Neuronal stem cell (in vitro differentiated cells): Measurements from ENCODE around the gene EBI3.

ENCODE experiments used
- DNase-seq: peaks from one replicate; pipeline ENCODE4 v3.0.0-alpha.2; 2013; ENCODE audit warnings: low spot score
- H2AFZ ChIP-seq: one replicate; pipeline ENCODE4 v1.6.1; 2013; ENCODE audit warnings: mild to moderate bottlenecking, low read length, inconsistent platforms
- H2AK5ac ChIP-seq: 2 replicates; pipeline ENCODE4 v1.6.1; 2013; ENCODE audit warnings: low read depth, mild to moderate bottlenecking, inconsistent platforms, low read length, moderate library complexity, mixed read lengths
- H2BK120ac ChIP-seq: 2 replicates; pipeline ENCODE4 v1.6.1; 2013; ENCODE audit warnings: low read depth, mild to moderate bottlenecking, inconsistent platforms, low read length, moderate library complexity, mixed read lengths
- H2BK12ac ChIP-seq: one replicate; pipeline ENCODE4 v1.6.1; 2013; ENCODE audit warnings: low read length, inconsistent platforms
- H2BK15ac ChIP-seq: 2 replicates; pipeline ENCODE4 v1.6.1; 2013; ENCODE audit warnings: mild to moderate bottlenecking, low read length, inconsistent platforms, mixed read lengths
- H2BK5ac ChIP-seq: one replicate; pipeline ENCODE4 v1.6.1; 2013; ENCODE audit warnings: inconsistent platforms, mild to moderate bottlenecking, low read length, moderate library complexity
- H3K14ac ChIP-seq: one replicate; pipeline ENCODE4 v1.6.1; 2013; ENCODE audit warnings: low read length, inconsistent platforms
- H3K18ac ChIP-seq: 2 replicates; pipeline ENCODE4 v1.6.1; 2013; ENCODE audit warnings: low read length, inconsistent platforms
- H3K23ac ChIP-seq: 2 replicates; pipeline ENCODE4 v1.6.1; 2013; ENCODE audit warnings: low read depth, mild to moderate bottlenecking, mixed read lengths, low read length, inconsistent platforms; ENCODE audit not compliant: poor library complexity
- H3K27ac ChIP-seq: replicated peaks from 3 replicates; pipeline ENCODE4 v1.5.1; 2013; ENCODE audit warnings: low read length, inconsistent platforms
- H3K27me3 ChIP-seq, 3 experiments: 2 replicates each; pipeline ENCODE4 v1.6.1; 2013; ENCODE audit warnings: low read length in 3 of 3, mild to moderate bottlenecking in 2 of 3, inconsistent platforms in 1 of 3, low read depth in 1 of 3, mixed read lengths in 1 of 3, moderate library complexity in 1 of 3; ENCODE audit not compliant: control insufficient read depth in 3 of 3, insufficient read depth in 3 of 3
- H3K36me3 ChIP-seq, 2 donors: replicated peaks in 1 of 2; 2 replicates each; pipeline ENCODE4 v1.6.1; 2013; ENCODE audit warnings: low read length in 2 of 2; ENCODE audit not compliant: control insufficient read depth in 2 of 2, insufficient read depth in 2 of 2
- H3K4ac ChIP-seq: 2 replicates; pipeline ENCODE4 v1.6.1; 2013; ENCODE audit warnings: inconsistent platforms, mild to moderate bottlenecking, low read length, moderate library complexity
- H3K4me1 ChIP-seq, 2 donors: 1 replicate in 1 of 2; 2 replicates in 1 of 2; pipeline ENCODE4 v1.6.1; 2013; ENCODE audit warnings: low read length in 2 of 2, low read depth in 1 of 2; ENCODE audit not compliant: control insufficient read depth in 2 of 2, insufficient read depth in 1 of 2
- H3K4me2 ChIP-seq: one replicate; pipeline ENCODE4 v1.6.1; 2013; ENCODE audit warnings: mild to moderate bottlenecking, low read length, inconsistent platforms; ENCODE audit not compliant: insufficient read depth, poor library complexity, severe bottlenecking
- H3K4me3 ChIP-seq, 2 donors: 2 replicates each; pipeline ENCODE4 v1.5.1; 2013; ENCODE audit warnings: low read length in 2 of 2, mild to moderate bottlenecking in 2 of 2, inconsistent platforms in 1 of 2, moderate library complexity in 1 of 2
- H3K79me1 ChIP-seq: one replicate; pipeline ENCODE4 v1.6.1; 2013; ENCODE audit warnings: low read depth, mild to moderate bottlenecking, inconsistent platforms, low read length, moderate library complexity
- H3K9ac ChIP-seq: one replicate; pipeline ENCODE4 v1.6.1; 2013; ENCODE audit warnings: mild to moderate bottlenecking, low read depth, low read length, inconsistent platforms; ENCODE audit not compliant: poor library complexity
- H3K9me3 ChIP-seq, 2 donors: replicated peaks in 1 of 2; 2 replicates each; pipeline versions ENCODE3 to v1.6.1; 2013; ENCODE audit warnings: low read length in 2 of 2, mild to moderate bottlenecking in 2 of 2, inconsistent platforms in 1 of 2, low read depth in 1 of 2, mixed read lengths in 1 of 2, moderate library complexity in 1 of 2; ENCODE audit not compliant: control insufficient read depth in 2 of 2, insufficient read depth in 1 of 2
- H4K8ac ChIP-seq: one replicate; pipeline ENCODE4 v1.6.1; 2013; ENCODE audit warnings: low read depth, mild to moderate bottlenecking, inconsistent platforms, low read length, moderate library complexity
- H4K91ac ChIP-seq: one replicate; pipeline ENCODE4 v1.6.1; 2013; ENCODE audit warnings: low read length, low read depth, mild to moderate bottlenecking, inconsistent platforms; ENCODE audit not compliant: poor library complexity
- WGBS, 2 donors: extraction: QIAGEN DNeasy Blood & Tissue Kit; methylation state at CpG; one replicate each; pipeline ENCODE4 v1.1.7; 2013; ENCODE audit warnings: missing lambda C conversion rate in 2 of 2, mixed read lengths in 1 of 2; ENCODE audit not compliant: insufficient read length in 2 of 2, insufficient replicate concordance in 1 of 2; ENCODE audit errors: extremely low coverage in 2 of 2; 5-methylcytosine and 5-hydroxymethylcytosine counted together

The EBI3 gene

DNA sequence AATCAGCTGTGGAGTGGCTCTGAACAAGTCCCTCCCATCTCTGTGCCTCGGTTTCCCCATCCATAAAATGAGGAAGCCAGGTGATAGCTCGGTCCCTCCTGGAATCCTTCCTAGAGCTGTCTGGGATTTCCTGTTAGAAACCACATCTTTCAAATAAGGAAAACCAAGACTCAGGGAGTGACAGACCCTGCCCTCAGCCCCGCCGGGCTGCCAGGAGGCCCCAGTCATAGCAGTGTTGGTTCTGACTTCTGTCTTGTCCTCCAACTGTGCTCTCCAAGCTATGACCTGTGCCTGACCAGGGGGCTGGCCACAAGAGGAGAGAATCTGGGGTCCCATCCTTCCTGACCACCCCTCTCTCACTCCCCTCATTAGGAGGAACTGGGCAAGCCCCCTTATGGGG lies 48.7 kb downstream of the EBI3 start:
- Histone ChIP-seq H2AFZ (peak overlapping the region; percentile 85), H2BK15ac (no peak overlapping the region), H3K36me3 (peaks cover 0 to 5% of the 10 kb centered on the region in 2 donors), H3K4me2 (no peak overlapping the region), H2BK12ac (no peak overlapping the region), H3K79me1 (no peaks in the 10 kb centered on the region), H2BK120ac (no peak overlapping the region), H3K4ac (no peak overlapping the region), H3K14ac (peak overlapping the region; percentile 56), H4K91ac (no peak overlapping the region), H3K27ac (no peak overlapping the region), H3K4me1 (peaks cover 3 to 14% of the 10 kb centered on the region in 2 donors), H3K23ac (no peak overlapping the region), H3K9ac (no peak overlapping the region), H3K27me3 (peaks cover 0 to 44% (median 12%) of the 10 kb centered on the region in 3 experiments), H2BK5ac (no peak overlapping the region), H3K9me3 (no peaks in the 10 kb centered on the region), H3K4me3 (peak overlapping the region in 1 of 2 donors; percentile 65), H4K8ac (no peak overlapping the region), H2AK5ac (no peak overlapping the region), H3K18ac (peak overlapping the region; percentile 76)
- WGBS, 2 donors = no CpG with 5 or more reads among the region's 4 CpGs
- DNase-seq = no peak

DNA sequence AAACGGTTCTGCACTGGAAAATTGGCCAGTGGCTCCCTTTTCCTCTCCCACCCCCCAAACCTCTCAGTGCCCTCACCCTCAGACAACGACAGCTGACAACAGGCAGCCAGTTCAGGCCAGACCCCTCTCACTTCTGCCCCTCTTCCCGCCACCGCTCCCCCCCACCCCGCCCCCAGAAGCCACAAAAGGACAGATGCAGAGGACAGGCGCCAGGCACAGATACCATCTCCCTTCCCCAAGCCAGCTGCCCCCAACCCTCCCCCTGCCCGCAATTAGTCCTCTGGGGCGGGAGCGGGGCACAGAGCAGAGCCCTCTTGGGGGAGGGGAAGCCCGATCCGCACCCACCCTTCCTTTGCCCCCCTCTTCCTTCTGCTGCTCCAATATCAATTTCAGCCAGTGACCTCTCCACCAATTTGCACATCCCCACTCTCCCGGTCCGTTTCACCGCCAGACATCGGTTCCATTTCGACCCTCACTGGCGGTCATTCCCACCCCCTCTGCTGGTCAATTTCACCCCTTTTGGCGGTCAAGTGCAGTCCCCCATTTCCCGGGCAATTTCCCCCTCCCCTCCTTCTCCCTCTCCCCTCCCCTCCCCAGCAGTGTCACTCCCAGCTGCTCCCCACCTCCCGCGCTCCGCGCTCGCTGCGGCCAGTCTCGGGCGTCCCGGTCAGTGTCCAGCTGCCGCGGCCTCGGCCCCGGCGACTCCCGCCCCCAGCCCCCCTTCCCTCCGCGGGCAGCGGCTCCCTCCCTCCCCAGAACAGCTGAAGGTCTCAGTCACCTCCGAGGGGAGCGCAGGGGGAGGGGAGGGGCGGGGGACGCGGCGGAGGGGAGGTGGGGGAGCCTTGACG lies 49.3 kb downstream of the EBI3 start, which contains the start of gene SHD:
TSS of gene SHD (plus strand) at position 848 of the 848 bp plus-strand sequence. CDS start 798 bp downstream, outside the sequence.
- Histone ChIP-seq H3K79me1 (no peaks in the 10 kb centered on the region), H3K4me2 (peak within 1 kb of the TSS; percentile 71), H3K4me3 (peak within 1 kb of the TSS; percentile 65 to 69), H2BK12ac (no peak within 1 kb of the TSS), H3K36me3 (peaks cover 0 to 8% of the 10 kb centered on the region in 2 donors), H3K18ac (peak within 1 kb of the TSS; percentile 87), H2BK120ac (peak within 1 kb of the TSS; percentile 87), H3K4ac (no peak within 1 kb of the TSS), H3K14ac (peak within 1 kb of the TSS; percentile 56), H2AFZ (peak within 1 kb of the TSS; percentile 85), H4K8ac (no peak within 1 kb of the TSS), H3K9ac (peak within 1 kb of the TSS; percentile 77), H3K27me3 (peaks cover 0 to 45% (median 12%) of the 10 kb centered on the region in 3 experiments), H3K23ac (no peak within 1 kb of the TSS), H3K9me3 (no peaks in the 10 kb centered on the region), H3K27ac (no peak within 1 kb of the TSS), H2BK15ac (peak within 1 kb of the TSS; percentile 58), H3K4me1 (peaks cover 3 to 14% of the 10 kb centered on the region in 2 donors), H4K91ac (no peak within 1 kb of the TSS), H2AK5ac (peak within 1 kb of the TSS; percentile 92), H2BK5ac (no peak within 1 kb of the TSS)
- WGBS, 2 donors = no CpG with 5 or more reads among the region's 44 CpGs
- no peak for DNase-seq

DNA sequence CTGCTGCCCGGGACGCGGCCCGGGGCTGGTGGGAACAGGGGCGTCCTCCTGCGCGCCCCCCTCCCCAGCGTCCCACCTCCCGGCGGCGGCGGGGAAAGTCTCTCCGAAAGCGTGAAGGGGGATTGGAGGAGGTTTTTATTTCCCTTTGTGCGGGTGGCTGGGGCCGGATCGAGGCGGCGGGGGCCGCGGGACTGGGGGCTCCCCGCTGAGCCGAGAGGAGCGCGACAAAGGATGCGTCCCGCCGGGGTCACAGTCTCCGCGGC lies 49.9 kb downstream of the EBI3 start:
- H3K27me3 ChIP-seq = peaks cover 0 to 45% (median 12%) of the 10 kb centered on the region in 3 experiments

More for the DNA sequence above, 49.9 kb downstream of the EBI3 start:
- Histone ChIP-seq H3K23ac (no peak overlapping the region), H2AK5ac (no peak overlapping the region), H4K8ac (no peak overlapping the region), H3K9me3 (no peaks in the 10 kb centered on the region), H3K4me1 (peaks cover 3 to 14% of the 10 kb centered on the region in 2 donors), H3K9ac (no peak overlapping the region), H3K36me3 (peaks cover 0 to 9% of the 10 kb centered on the region in 2 donors), H3K4me2 (peak overlapping the region; percentile 71), H3K4me3 (peak overlapping the region; percentile 65 to 69), H2BK120ac (no peak overlapping the region), H3K4ac (no peak overlapping the region), H4K91ac (no peak overlapping the region), H3K27ac (no peak overlapping the region), H2BK5ac (no peak overlapping the region), H3K14ac (no peak overlapping the region), H2BK12ac (no peak overlapping the region), H3K18ac (peak overlapping the region; percentile 38), H3K79me1 (no peaks in the 10 kb centered on the region), H2AFZ (peak overlapping the region; percentile 85), H2BK15ac (no peak overlapping the region)
- no peak for DNase-seq
- no CpG with 5 or more reads among the region's 30 CpGs for WGBS, 2 donors
